ENCODE data around the gene TIFAB. TPM values are rescaled to one million over a fixed set of nuclear protein-coding genes. Genes with fewer than 3 reads are reported as not detected.

TIFAB gene
- total and polyA plus RNA-seq, 5 donors from 2014 or later: not detected

GRCh38 chr5:135443161-135443960 is 8.8 kb downstream of the TIFAB start:
- no peaks in the 10 kb centered on the region for H3K4me1 ChIP-seq (ENCODE audit: control insufficient read depth, insufficient read depth, low read length, poor library complexity, severe bottlenecking)
- Mint-ChIP-seq H3K9me3 (no peaks in the 10 kb centered on the region), H3K27me3 (peaks cover 4% of the 10 kb centered on the region), H3K27ac (no peak overlapping the region), H3K36me3 (no peaks in the 10 kb centered on the region), H3K4me1 (no peaks in the 10 kb centered on the region), H3K4me3 (no peak overlapping the region)
- peaks cover 5% of the 10 kb centered on the region for H3K27me3 ChIP-seq (ENCODE audit: control insufficient read depth, insufficient read depth, low read length)
- no peaks in the 10 kb centered on the region for H3K9me3 ChIP-seq (ENCODE audit: control insufficient read depth in 2 of 2, low read length in 2 of 2)
- H3K4me3 ChIP-seq (ENCODE audit: low read depth, low read length): no peak overlapping the region
- no peak overlapping the region for H3K27ac ChIP-seq (ENCODE audit: insufficient read depth, low read length, poor library complexity, severe bottlenecking)
- no peak for ATAC-seq (ENCODE audit: low read depth in 2 of 2)
- H3K36me3 ChIP-seq (ENCODE audit: control insufficient read depth, insufficient read depth, low read length): no peaks in the 10 kb centered on the region
- no peak for DNase-seq

DNA sequence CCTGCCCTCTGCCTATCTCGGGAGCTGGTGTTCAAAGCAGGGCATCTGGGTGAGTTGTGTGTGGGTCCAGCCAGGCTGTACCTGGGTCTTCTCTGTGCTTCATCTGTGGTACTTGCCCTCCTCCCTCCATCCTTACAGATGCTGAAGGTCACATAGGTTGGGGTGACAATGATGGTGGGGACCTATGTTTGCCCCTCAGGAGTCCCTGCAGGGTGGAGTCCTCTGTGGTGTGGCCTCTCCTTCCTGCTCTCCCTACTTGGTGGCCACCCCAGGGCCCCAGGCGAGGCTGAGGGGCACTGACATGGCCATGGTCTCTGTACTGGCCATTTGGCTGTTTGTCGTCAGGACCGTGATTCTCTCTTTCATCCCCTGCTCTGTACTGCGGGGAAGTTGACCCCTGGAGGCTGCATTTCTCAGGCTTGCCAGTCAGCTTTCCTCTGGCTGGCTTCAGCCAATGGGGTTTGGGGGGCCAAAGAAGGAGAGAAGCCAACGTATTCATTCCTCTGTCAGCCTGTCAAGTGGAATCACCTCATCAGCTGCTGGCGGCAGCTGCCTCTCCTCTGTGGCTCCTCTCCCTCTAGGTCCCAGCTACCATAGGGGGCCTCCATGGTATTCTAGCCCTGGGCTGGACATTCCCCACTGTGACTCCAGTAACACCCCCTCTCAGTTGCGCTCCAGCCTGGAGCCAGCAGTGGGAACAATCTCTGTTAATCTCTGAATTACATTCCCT is 9.6 kb downstream of the TIFAB start:
- no peaks in the 10 kb centered on the region for H3K36me3 ChIP-seq (ENCODE audit: control insufficient read depth, insufficient read depth, low read length)
- Mint-ChIP-seq H3K4me1 (no peaks in the 10 kb centered on the region), H3K4me3 (no peak overlapping the region), H3K36me3 (no peaks in the 10 kb centered on the region), H3K27ac (no peak overlapping the region), H3K9me3 (no peaks in the 10 kb centered on the region), H3K27me3 (peaks cover 4% of the 10 kb centered on the region)
- ATAC-seq (ENCODE audit: low read depth in 2 of 2): no peak
- no peak for DNase-seq
- no peak overlapping the region for H3K4me3 ChIP-seq (ENCODE audit: low read depth, low read length)
- no peaks in the 10 kb centered on the region for H3K4me1 ChIP-seq (ENCODE audit: control insufficient read depth, insufficient read depth, low read length, poor library complexity, severe bottlenecking)
- H3K27me3 ChIP-seq (ENCODE audit: control insufficient read depth, insufficient read depth, low read length): peaks cover 5% of the 10 kb centered on the region
- H3K27ac ChIP-seq (ENCODE audit: insufficient read depth, low read length, poor library complexity, severe bottlenecking): no peak overlapping the region
- no peaks in the 10 kb centered on the region for H3K9me3 ChIP-seq (ENCODE audit: control insufficient read depth in 2 of 2, low read length in 2 of 2)

DNA sequence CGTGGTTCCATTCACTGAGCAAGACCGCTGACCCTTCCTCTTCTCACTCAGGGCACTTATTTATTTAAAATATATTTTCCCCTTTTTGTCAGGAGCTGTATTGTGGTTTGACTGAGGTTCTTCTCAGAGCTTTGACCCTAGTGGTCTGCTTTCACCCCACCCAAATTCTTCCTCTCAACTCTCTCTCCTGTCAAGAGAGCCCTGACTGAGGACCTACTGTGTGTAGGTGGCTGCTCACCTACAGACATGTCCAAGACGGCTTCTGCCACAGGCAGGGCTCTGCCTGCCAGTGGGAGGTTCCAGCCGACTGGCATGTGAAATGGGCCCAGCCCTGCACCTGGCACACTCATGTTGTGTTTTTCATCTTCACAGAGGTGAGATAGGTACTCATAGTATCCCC is 10.2 kb downstream of the TIFAB start:
- DNase-seq (no peak), ATAC-seq (ENCODE audit: low read depth in 2 of 2) (no peak)
- H3K27me3 ChIP-seq (ENCODE audit: control insufficient read depth, insufficient read depth, low read length): peaks cover 2% of the 10 kb centered on the region
- H3K27ac ChIP-seq (ENCODE audit: insufficient read depth, low read length, poor library complexity, severe bottlenecking): no peak overlapping the region
- Mint-ChIP-seq H3K27me3 (peaks cover 4% of the 10 kb centered on the region), H3K36me3 (no peaks in the 10 kb centered on the region), H3K9me3 (no peaks in the 10 kb centered on the region), H3K4me3 (no peak overlapping the region), H3K4me1 (no peaks in the 10 kb centered on the region), H3K27ac (no peak overlapping the region)
- no peaks in the 10 kb centered on the region for H3K4me1 ChIP-seq (ENCODE audit: control insufficient read depth, insufficient read depth, low read length, poor library complexity, severe bottlenecking)
- H3K9me3 ChIP-seq (ENCODE audit: control insufficient read depth in 2 of 2, low read length in 2 of 2): no peaks in the 10 kb centered on the region
- no peaks in the 10 kb centered on the region for H3K36me3 ChIP-seq (ENCODE audit: control insufficient read depth, insufficient read depth, low read length)
- H3K4me3 ChIP-seq (ENCODE audit: low read depth, low read length): no peak overlapping the region

- Histone ChIP-seq H3K36me3 (ENCODE audit: control insufficient read depth, insufficient read depth, low read length) (no peaks in the 10 kb centered on the region), H3K9me3 (ENCODE audit: control insufficient read depth in 2 of 2, low read length in 2 of 2) (no peaks in the 10 kb centered on the region), H3K4me1 (ENCODE audit: control insufficient read depth, insufficient read depth, low read length, poor library complexity, severe bottlenecking) (no peaks in the 10 kb centered on the region), H3K4me3 (ENCODE audit: low read depth, low read length) (no peak overlapping the region), H3K27ac (ENCODE audit: insufficient read depth, low read length, poor library complexity, severe bottlenecking) (no peak overlapping the region), H3K27me3 (ENCODE audit: control insufficient read depth, insufficient read depth, low read length) (peaks cover 2% of the 10 kb centered on the region)
- Mint-ChIP-seq H3K4me3 (no peak overlapping the region), H3K27ac (no peak overlapping the region), H3K36me3 (no peaks in the 10 kb centered on the region), H3K27me3 (peaks cover 6% of the 10 kb centered on the region), H3K9me3 (no peaks in the 10 kb centered on the region), H3K4me1 (no peaks in the 10 kb centered on the region)
- ATAC-seq (ENCODE audit: low read depth in 2 of 2): no peak
- no peak for DNase-seq
These were observed 10.8 kb downstream of the TIFAB start for GRCh38 chr5:135441350-135441831.

DNA sequence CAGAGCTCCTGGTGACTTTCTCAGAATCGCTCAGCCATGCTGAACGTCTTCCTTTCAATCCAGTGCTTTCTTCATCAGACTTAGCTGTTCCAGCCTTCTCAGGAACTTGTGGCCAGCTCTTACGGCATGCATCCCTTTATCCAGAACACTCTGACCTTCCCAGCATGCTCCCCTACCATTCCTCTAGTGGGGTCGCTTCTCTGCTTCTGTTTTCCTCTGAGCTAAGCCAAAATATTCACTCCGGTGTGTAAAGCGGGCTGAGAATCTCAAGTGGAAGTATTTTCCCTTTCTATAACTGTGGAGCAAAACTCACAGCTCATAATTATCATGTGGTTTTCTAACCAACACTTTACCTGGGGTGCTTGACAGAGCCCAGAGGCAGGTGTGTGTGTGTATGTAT is 11.2 kb downstream of the TIFAB start:
- Mint-ChIP-seq H3K4me1 (no peaks in the 10 kb centered on the region), H3K4me3 (no peak overlapping the region), H3K27ac (peak overlapping the region in 1 of 3 donors; percentile 21), H3K36me3 (no peaks in the 10 kb centered on the region), H3K27me3 (peaks cover 10% of the 10 kb centered on the region), H3K9me3 (no peaks in the 10 kb centered on the region)
- DNase-seq (no peak), ATAC-seq (ENCODE audit: low read depth in 2 of 2) (no peak)
- H3K9me3 ChIP-seq (ENCODE audit: control insufficient read depth in 2 of 2, low read length in 2 of 2): no peaks in the 10 kb centered on the region
- H3K4me1 ChIP-seq (ENCODE audit: control insufficient read depth, insufficient read depth, low read length, poor library complexity, severe bottlenecking): no peaks in the 10 kb centered on the region
- no peaks in the 10 kb centered on the region for H3K36me3 ChIP-seq (ENCODE audit: control insufficient read depth, insufficient read depth, low read length)
- H3K27ac ChIP-seq (ENCODE audit: insufficient read depth, low read length, poor library complexity, severe bottlenecking): no peak overlapping the region
- H3K27me3 ChIP-seq (ENCODE audit: control insufficient read depth, insufficient read depth, low read length): peaks cover 2% of the 10 kb centered on the region
- no peak overlapping the region for H3K4me3 ChIP-seq (ENCODE audit: low read depth, low read length)

- no peak for DNase-seq
- H3K4me1 ChIP-seq (ENCODE audit: control insufficient read depth, insufficient read depth, low read length, poor library complexity, severe bottlenecking): no peaks in the 10 kb centered on the region
- H3K36me3 ChIP-seq (ENCODE audit: control insufficient read depth, insufficient read depth, low read length): no peaks in the 10 kb centered on the region
- no peaks in the 10 kb centered on the region for H3K27me3 ChIP-seq (ENCODE audit: control insufficient read depth, insufficient read depth, low read length)
- H3K27me3 Mint-ChIP-seq: peaks cover 8% of the 10 kb centered on the region
- no peaks in the 10 kb centered on the region for H3K4me1 Mint-ChIP-seq
- H3K4me3 ChIP-seq (ENCODE audit: low read depth, low read length): no peak overlapping the region
- no peaks in the 10 kb centered on the region for H3K9me3 ChIP-seq (ENCODE audit: control insufficient read depth in 2 of 2, low read length in 2 of 2)
- no peak overlapping the region for H3K4me3 Mint-ChIP-seq
- no peak for ATAC-seq (ENCODE audit: low read depth in 2 of 2)
- no peaks in the 10 kb centered on the region for H3K36me3 Mint-ChIP-seq
- H3K27ac Mint-ChIP-seq: no peak overlapping the region
- H3K27ac ChIP-seq (ENCODE audit: insufficient read depth, low read length, poor library complexity, severe bottlenecking): no peak overlapping the region
- H3K9me3 Mint-ChIP-seq: no peaks in the 10 kb centered on the region
These were observed 12.6 kb downstream of the TIFAB start for GRCh38 chr5:135439231-135440205.

DNA sequence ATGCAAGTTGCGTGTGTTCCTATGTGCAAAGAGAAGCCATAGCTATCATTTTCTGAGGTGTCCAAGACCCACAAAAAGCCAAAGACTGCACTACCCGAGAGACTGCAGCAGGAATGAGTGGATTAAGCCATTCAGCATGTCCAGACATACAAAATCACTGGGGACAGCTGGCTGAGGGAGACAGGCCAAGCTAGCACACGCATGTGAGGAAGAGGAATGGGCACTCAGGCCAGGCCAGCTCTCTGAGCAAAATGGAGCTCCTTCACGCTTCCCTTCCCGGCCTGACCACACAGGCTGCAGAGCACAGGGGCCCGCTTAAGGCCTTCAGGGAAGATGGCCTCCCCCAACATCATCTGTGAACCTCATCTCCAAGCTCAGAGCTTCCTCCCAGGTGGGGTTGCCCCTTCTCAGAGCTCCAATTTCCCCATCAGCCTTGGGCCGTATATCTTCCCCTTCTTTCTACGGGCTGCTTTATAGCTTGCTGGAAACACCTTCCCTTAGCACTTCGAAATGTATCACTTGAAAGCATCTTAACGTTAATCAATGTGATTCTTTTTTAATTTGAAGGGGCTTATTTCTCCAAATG is 13.4 kb downstream of the TIFAB start:
- Histone ChIP-seq H3K4me3 (ENCODE audit: low read depth, low read length) (no peak overlapping the region), H3K4me1 (ENCODE audit: control insufficient read depth, insufficient read depth, low read length, poor library complexity, severe bottlenecking) (no peaks in the 10 kb centered on the region)
- ATAC-seq (ENCODE audit: low read depth in 2 of 2): no peak

More for the DNA sequence above, 13.4 kb downstream of the TIFAB start:
- Mint-ChIP-seq H3K4me3 (no peak overlapping the region), H3K27me3 (peaks cover 8% of the 10 kb centered on the region), H3K9me3 (no peaks in the 10 kb centered on the region), H3K27ac (no peak overlapping the region), H3K4me1 (no peaks in the 10 kb centered on the region), H3K36me3 (no peaks in the 10 kb centered on the region)
- Histone ChIP-seq H3K27ac (ENCODE audit: insufficient read depth, low read length, poor library complexity, severe bottlenecking) (no peak overlapping the region), H3K27me3 (ENCODE audit: control insufficient read depth, insufficient read depth, low read length) (no peaks in the 10 kb centered on the region), H3K36me3 (ENCODE audit: control insufficient read depth, insufficient read depth, low read length) (no peaks in the 10 kb centered on the region), H3K9me3 (ENCODE audit: control insufficient read depth in 2 of 2, low read length in 2 of 2) (no peaks in the 10 kb centered on the region)
- DNase-seq: no peak
